Neural progenitor cell (in vitro differentiated cells): Measurements from ENCODE around the gene ZBTB20. TPM values are rescaled to one million over a fixed set of nuclear protein-coding genes. Genes with fewer than 3 reads are reported as not detected.
A peak's percentile ranks its signal among the peaks of the same experiment; 100 is the strongest.

Source experiments
- DNase-seq: peaks from one replicate; pipeline ENCODE4 v3.0.0-alpha.2; 2016; ENCODE audit warnings: low spot score
- H2AFZ ChIP-seq: fragments of 200-600 bp; sonication (generic); replicated peaks from 2 replicates; pipeline ENCODE4 v1.6.1; 2016; ENCODE audit warnings: antibody characterized with exemption
- H3F3A ChIP-seq: fragments of 200-600 bp; sonication (generic); 2 replicates; pipeline ENCODE4 v1.6.1; 2016; ENCODE audit warnings: antibody characterized with exemption, low read depth
- H3K27ac ChIP-seq: fragments of 200-600 bp; sonication (generic); 2 replicates; pipeline ENCODE4 v1.5.1; 2016; ENCODE audit warnings: mild to moderate bottlenecking
- H3K27me3 ChIP-seq: fragments of 200-600 bp; sonication (generic); 2 replicates; pipeline ENCODE4 v1.6.1; 2016; ENCODE audit warnings: mild to moderate bottlenecking, moderate library complexity
- H3K36me3 ChIP-seq: fragments of 200-600 bp; sonication (generic); 2 replicates; pipeline ENCODE4 v1.5.1; 2016
- H3K4me1 ChIP-seq: fragments of 200-600 bp; sonication (generic); 2 replicates; pipeline ENCODE4 v1.6.1; 2016; ENCODE audit warnings: mixed run types
- H3K4me2 ChIP-seq: fragments of 200-600 bp; sonication (generic); 2 replicates; pipeline ENCODE4 v1.6.1; 2016
- H3K4me3 ChIP-seq: fragments of 200-600 bp; sonication (generic); 2 replicates; pipeline ENCODE4 v1.5.1; 2016
- H3K79me2 ChIP-seq: fragments of 200-600 bp; sonication (generic); 2 replicates; pipeline ENCODE4 v1.6.1; 2016; ENCODE audit warnings: low read depth
- H3K9ac ChIP-seq: fragments of 200-600 bp; sonication (generic); 2 replicates; pipeline ENCODE4 v1.6.1; 2016
- H3K9me3 ChIP-seq: fragments of 200-600 bp; sonication (generic); 2 replicates; pipeline ENCODE4 v1.5.1; 2016; ENCODE audit warnings: low read depth
- H4K20me1 ChIP-seq: fragments of 200-600 bp; sonication (generic); 2 replicates; pipeline ENCODE4 v1.6.1; 2016; ENCODE audit warnings: low read depth
- H3K27ac Mint-ChIP-seq: 3 replicates; pipeline ENCODE4 v1.8.0; 2021; ENCODE audit warnings: mixed read lengths
- H3K27me3 Mint-ChIP-seq: 2 replicates; pipeline ENCODE4 v1.8.0; 2022; ENCODE audit warnings: low read depth, mild to moderate bottlenecking, inconsistent platforms, moderate library complexity, mixed read lengths; ENCODE audit not compliant: insufficient read depth
- H3K36me3 Mint-ChIP-seq: 3 replicates; pipeline ENCODE4 v1.8.0; 2021; ENCODE audit warnings: mixed read lengths
- H3K4me1 Mint-ChIP-seq: 3 replicates; pipeline ENCODE4 v1.8.0; 2021; ENCODE audit warnings: mixed read lengths
- H3K4me3 Mint-ChIP-seq: 3 replicates; pipeline ENCODE4 v1.8.0; 2021; ENCODE audit warnings: mild to moderate bottlenecking, moderate library complexity, mixed read lengths
- H3K9me3 Mint-ChIP-seq: 3 replicates; pipeline ENCODE4 v1.8.0; 2020; ENCODE audit warnings: mixed read lengths
- EZH2 ChIP-seq: fragments of 200-600 bp; sonication (generic); IDR thresholded peaks from 2 replicates; pipeline ENCODE4 v1.6.1; 2017; ENCODE audit warnings: antibody characterized with exemption, mild to moderate bottlenecking, moderate library complexity
- EZH2phosphoT487 ChIP-seq: fragments of 200-600 bp; sonication (generic); IDR thresholded peaks from 2 replicates; pipeline ENCODE4 v1.6.1; 2017; ENCODE audit warnings: antibody characterized with exemption
- total RNA-seq: library from RNA; depleted of rRNA; stranded (reverse); fragments of >200 nt; gene quantifications from 2 replicates; pipeline ENCODE4 v1.2.3, GENCODE V29; 2015; ENCODE audit warnings: low replicate concordance
- TF ChIP-seq, protein P1 (sequence below): fragments of 200-600 bp; sonication (generic); IDR thresholded peaks from 2 replicates; pipeline ENCODE4 v1.5.1; 2017; ENCODE audit warnings: antibody characterized with exemption, mild to moderate bottlenecking

Gene ZBTB20
- 1.9 and 3.2 TPM in 2 replicates for total RNA-seq

DNA sequence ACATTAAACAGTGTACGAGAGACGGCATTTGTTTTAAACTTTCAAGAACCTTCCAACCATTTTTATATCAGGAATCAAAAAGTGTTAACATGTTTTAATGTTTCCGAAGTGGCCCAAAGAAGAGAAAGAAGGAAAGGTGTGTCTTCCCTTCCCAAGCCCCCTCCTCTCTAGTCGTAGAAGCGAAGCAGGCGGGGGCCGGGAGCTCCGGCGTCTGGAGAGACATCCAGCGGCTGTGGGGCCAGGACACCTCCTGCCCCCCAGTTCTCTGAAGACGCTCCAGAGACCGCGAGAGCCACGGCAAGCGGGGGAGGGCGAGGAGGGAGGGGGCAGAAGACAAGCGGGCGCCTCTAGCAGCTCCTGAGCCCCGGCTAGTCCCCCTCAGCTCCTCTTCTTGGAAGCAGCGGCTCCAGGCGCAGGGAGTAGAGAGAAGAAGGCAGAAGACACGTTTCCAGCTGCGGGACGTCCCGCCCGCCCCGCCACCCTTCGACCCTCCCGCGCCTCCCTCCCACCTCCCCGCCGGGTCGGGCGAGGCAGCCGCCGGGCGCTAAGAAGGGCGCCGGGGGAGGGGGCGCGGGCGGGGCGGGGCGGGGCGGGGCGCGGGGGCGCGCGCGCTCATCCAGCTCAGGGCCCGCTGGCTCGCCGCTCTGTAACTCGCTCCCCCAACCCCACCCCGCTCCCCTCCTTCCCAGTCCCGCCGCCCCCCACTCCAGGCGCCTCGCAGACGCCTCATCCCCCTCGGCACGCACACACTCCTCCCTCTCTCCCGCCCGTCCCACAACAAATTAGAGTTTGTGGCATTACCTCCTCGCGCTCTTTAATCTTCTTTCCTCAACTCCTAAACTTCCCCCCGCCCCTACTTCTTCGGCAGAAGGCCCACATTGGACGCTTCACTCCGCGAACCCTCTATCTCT, at the start of gene ZBTB20:
Gene ZBTB20 (minus strand): TSS at position 871 of the 911 bp plus-strand sequence.
- H3K36me3 ChIP-seq = no peaks in the 10 kb centered on the region
- Mint-ChIP-seq H3K4me3 (peak within 1 kb of the TSS; percentile 94), H3K4me1 (peaks cover 14% of the 10 kb centered on the region), H3K9me3 (peaks cover 4% of the 10 kb centered on the region), H3K36me3 (peaks cover 4% of the 10 kb centered on the region), H3K27me3 (peaks cover 3% of the 10 kb centered on the region), H3K27ac (peak within 1 kb of the TSS; percentile 96)
- DNase-seq = peak; percentile 86
- H3K4me1 ChIP-seq = peaks cover 16% of the 10 kb centered on the region
- no peaks in the 10 kb centered on the region for H3K27me3 ChIP-seq
- H3K4me2 ChIP-seq = peak within 1 kb of the TSS; percentile 93
- TF ChIP-seq EZH2 = no peak
- TF ChIP-seq EZH2phosphoT487 = no peak
- TF ChIP-seq, protein P1, sequence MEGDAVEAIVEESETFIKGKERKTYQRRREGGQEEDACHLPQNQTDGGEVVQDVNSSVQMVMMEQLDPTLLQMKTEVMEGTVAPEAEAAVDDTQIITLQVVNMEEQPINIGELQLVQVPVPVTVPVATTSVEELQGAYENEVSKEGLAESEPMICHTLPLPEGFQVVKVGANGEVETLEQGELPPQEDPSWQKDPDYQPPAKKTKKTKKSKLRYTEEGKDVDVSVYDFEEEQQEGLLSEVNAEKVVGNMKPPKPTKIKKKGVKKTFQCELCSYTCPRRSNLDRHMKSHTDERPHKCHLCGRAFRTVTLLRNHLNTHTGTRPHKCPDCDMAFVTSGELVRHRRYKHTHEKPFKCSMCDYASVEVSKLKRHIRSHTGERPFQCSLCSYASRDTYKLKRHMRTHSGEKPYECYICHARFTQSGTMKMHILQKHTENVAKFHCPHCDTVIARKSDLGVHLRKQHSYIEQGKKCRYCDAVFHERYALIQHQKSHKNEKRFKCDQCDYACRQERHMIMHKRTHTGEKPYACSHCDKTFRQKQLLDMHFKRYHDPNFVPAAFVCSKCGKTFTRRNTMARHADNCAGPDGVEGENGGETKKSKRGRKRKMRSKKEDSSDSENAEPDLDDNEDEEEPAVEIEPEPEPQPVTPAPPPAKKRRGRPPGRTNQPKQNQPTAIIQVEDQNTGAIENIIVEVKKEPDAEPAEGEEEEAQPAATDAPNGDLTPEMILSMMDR = no peak
- peak within 1 kb of the TSS; percentile 79 for H3K9ac ChIP-seq
- H3K9me3 ChIP-seq = no peaks in the 10 kb centered on the region
- H2AFZ ChIP-seq = peak within 1 kb of the TSS; percentile 81
- peaks cover 24% of the 10 kb centered on the region for H3F3A ChIP-seq
- H3K27ac ChIP-seq = peak within 1 kb of the TSS; percentile 91
- peak within 1 kb of the TSS; percentile 97 for H3K4me3 ChIP-seq
- H4K20me1 ChIP-seq = peaks cover 7% of the 10 kb centered on the region
- peaks cover 41% of the 10 kb centered on the region for H3K79me2 ChIP-seq

DNA sequence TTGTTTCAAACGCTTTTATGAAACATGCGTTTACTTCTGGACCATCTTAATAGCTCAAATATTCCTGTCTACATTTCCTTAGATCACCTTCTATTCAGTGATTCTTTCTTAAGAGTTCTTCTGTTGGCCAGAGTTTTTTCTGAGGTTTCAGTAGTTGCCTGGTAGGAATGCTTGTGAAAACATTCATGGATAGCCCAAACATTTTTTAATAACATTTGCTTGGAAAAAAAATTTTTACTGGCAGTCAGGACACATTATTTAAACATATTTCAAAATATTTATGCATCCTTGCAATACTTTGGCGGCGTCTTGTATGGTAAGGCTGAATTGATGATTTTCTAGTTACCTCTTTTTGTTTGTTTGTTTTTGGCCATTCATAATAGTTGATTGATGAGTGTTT, 47.4 kb upstream of the ZBTB20 start:
- Histone ChIP-seq H3K79me2 (no peaks in the 10 kb centered on the region), H3F3A (no peaks in the 10 kb centered on the region), H4K20me1 (no peaks in the 10 kb centered on the region), H3K36me3 (no peaks in the 10 kb centered on the region), H3K4me3 (no peak overlapping the region), H3K9ac (no peak overlapping the region), H3K27ac (no peak overlapping the region), H3K27me3 (no peaks in the 10 kb centered on the region), H3K9me3 (peaks cover 12% of the 10 kb centered on the region), H3K4me1 (no peaks in the 10 kb centered on the region), H2AFZ (no peak overlapping the region), H3K4me2 (no peak overlapping the region)
- Mint-ChIP-seq H3K27me3 (peaks cover 4% of the 10 kb centered on the region), H3K4me3 (no peak overlapping the region), H3K4me1 (no peaks in the 10 kb centered on the region), H3K36me3 (no peaks in the 10 kb centered on the region), H3K27ac (no peak overlapping the region), H3K9me3 (peaks cover 11% of the 10 kb centered on the region)
- DNase-seq = no peak
- no peak for TF ChIP-seq EZH2phosphoT487
- TF ChIP-seq, protein P1 = no peak
- TF ChIP-seq EZH2 = no peak

DNA sequence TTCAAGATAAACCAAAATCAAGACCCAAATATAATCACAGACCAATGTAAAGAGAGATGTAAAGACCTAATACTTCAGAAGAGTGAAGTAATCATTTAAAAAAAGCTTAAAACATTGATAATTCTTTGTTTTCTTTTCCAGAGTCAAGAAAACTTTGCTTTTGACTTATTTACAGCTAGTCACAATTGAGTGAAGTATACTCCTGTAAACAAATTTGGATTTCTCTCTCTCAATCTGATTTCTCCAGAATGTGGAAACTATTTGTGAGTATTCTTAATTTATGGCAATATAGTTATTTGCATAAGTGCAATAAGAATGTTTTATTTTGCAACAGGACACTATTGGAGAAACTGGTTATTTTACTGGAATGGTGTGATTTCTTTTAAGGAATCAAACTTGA, 43.7 kb upstream of the ZBTB20 start:
- Mint-ChIP-seq H3K36me3 (no peaks in the 10 kb centered on the region), H3K27ac (no peak overlapping the region), H3K4me1 (peaks cover 3% of the 10 kb centered on the region), H3K27me3 (no peaks in the 10 kb centered on the region), H3K9me3 (peaks cover 8% of the 10 kb centered on the region), H3K4me3 (no peak overlapping the region)
- DNase-seq = no peak
- no peak overlapping the region for H3K27ac ChIP-seq
- TF ChIP-seq, protein P1 = no peak
- no peak for TF ChIP-seq EZH2
- TF ChIP-seq EZH2phosphoT487 = no peak
- no peaks in the 10 kb centered on the region for H3K4me1 ChIP-seq
- no peaks in the 10 kb centered on the region for H3K79me2 ChIP-seq
- no peak overlapping the region for H3K4me3 ChIP-seq
- no peak overlapping the region for H3K4me2 ChIP-seq
- H3K9ac ChIP-seq = no peak overlapping the region
- H3F3A ChIP-seq = peaks cover 6% of the 10 kb centered on the region
- H3K27me3 ChIP-seq = no peaks in the 10 kb centered on the region
- peaks cover 12% of the 10 kb centered on the region for H3K9me3 ChIP-seq
- H4K20me1 ChIP-seq = no peaks in the 10 kb centered on the region
- no peaks in the 10 kb centered on the region for H3K36me3 ChIP-seq
- no peak overlapping the region for H2AFZ ChIP-seq
